CD4-positive, alpha-beta T cell treated with Interferon gamma for 1 hour (primary cell): ENCODE data around the gene GJC3.
"Not testable (repeated sequence)": the region's sequence is repeated elsewhere in the genome, so short reads cannot be mapped to it uniquely, and the experiment has no call there.

Source experiments
- DNase-seq: peaks from one replicate; pipeline ENCODE4 v3.0.0-alpha.2; 2020

The GJC3 gene

DNA sequence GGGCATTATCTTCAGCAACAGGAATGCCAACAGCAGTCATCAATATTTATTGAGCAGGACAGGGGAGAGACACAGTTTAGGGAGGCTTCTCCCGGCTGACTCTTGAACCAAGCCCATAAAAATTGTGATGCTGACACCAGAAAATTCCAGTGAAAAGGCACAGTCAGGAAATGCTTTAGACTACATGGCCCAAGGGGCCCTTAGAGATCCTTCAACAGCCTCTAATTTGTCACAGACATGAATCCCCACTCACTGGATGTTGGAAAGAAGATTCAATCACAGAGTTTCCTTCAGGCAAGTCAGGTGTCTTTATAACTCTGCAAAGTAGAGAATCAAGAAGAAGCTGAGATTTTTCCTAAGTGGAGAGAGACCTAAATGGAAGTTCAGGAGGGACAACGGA is 1.2 kb downstream of the GJC3 start:
- DNase-seq = no peak

DNA sequence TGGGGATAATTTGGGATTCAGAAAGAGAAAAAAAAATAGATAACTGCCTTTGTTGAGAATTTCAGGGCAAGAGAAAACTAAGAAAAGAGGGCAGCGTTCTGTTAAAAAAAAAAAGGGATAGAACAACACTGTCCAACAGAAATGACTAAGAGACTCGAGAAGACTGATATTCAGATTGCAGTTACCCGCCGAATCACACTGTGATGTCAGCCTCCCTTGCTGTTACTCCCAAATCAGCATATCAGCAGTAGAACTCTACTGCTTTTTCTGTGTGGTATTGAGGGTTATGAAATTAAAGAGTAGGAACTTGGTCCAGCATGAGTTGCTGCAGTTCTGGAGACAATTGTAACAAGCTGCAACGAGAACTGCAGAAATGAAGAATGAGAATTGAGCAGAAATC is 1.9 kb downstream of the GJC3 start:
- no peak for DNase-seq

DNA sequence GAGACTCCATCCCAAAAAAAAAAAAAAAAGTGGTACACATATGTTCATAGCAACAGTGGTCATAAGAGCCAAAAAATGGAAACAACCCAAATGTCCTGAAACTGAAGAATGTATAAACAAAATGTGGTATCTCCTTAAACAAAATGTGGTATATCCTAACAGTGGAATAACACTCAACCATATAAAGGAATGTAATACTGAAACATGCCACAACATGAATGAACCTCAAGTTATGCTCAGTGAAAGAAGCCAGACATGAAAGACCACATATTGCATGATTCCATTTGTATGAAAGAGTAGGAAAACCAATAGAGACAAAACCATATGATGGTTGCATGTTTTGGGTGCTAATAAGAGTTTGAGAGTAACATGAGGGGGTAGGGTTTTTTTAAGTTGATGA is 3.1 kb downstream of the GJC3 start:
- no peak for DNase-seq

DNA sequence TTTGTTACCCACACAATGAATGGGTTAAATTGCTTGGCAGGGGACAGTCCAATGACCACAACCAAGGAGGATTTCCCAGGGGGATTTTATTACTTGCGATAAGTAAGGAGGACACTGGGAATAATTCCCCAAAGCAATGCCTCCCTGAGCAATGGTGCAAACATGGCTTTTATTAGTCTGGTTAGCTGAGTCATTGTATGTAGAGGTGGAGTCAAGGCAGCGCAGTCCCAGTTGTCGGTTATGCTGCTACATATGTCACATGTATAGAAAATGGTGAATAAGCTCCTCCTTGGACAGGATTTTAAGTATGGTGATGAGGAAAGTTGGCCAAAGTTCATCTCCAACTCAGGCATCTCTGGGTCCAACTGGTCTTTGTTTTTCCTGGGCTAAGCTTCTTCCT is 6.2 kb downstream of the GJC3 start:
- DNase-seq = no peak

DNA sequence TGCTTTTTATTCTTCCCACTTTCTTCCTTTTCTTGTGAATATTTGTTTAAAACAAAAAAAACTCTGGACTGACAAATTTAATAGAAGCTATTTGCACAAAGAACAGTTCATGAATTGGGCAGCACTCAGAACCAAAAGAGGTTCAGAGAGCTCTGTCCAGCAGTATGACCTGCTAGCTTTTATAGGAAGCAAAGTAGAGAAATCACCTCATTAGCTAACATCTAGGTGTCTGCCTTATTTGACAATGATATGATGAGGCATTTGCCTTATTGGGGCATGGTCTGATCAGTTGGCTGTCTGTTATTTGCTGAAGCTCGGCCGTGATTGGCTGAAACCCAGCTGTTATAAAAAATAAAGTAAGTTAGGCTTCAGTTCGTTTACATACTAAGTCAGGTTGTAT is 9.3 kb downstream of the GJC3 start:
- DNase-seq = no peak

DNA sequence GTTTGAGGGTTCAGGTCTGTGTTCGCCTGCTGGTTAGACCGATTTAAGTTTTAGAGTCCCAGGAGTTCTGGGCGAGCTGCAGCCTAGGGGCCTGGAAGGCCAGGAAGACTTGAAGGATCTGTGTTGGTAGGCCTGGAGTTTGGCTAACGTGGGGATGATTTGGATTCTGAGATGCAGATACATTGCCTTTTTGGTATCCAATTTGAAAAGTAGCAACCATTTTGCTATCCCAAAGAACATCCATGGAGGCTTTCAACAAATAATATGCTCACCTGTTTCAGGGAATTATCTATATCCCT is 9.7 kb downstream of the GJC3 start:
- no peak for DNase-seq

DNA sequence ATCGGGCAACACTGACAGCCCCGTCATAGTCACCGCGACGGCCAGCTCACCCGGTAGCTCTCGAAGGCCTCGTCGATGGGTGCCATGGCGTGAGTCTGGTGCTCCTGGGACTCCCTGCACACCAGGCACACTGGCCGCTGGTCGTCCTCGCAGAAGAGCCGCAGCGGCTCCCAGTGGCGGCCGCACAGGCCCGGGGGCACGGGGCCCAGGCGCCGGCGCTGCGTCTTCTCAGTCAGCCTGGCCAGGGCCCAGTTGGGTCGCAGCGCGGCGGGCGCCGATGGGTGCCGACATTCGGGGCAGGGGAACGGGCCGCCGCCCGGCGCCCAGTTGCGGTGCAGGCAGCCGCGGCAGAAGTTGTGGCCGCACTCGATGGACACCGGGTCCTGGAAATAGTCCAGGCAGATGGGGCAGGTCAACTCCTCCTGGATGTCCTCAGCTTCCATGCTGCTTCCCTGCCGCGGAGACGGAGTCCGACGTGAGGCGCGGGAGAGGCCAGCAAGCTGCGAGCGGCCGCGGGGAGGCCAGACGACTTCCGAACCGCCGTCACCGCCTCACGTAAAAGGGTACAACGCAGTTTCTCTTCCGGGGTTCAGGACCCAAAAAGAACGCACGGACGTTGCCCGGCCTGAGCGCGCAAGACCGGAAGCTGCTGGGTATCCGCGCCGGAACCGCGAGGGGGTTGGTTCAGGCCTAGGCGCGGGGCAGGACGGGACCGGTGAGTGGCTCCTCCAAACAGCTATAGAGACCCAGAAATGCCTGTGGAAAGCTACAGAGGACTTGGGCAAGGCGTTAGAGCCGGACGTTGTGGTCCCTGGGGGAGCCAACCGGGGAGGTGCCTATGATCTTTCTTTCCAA is 10.2 kb downstream of the GJC3 start, which contains the start of gene TRIM4:
TSS of gene TRIM4 (minus strand) at position 572 of the 855 bp plus-strand sequence. CDS start at position 443, 129 bp downstream.
- peak; percentile 89 for DNase-seq

DNA sequence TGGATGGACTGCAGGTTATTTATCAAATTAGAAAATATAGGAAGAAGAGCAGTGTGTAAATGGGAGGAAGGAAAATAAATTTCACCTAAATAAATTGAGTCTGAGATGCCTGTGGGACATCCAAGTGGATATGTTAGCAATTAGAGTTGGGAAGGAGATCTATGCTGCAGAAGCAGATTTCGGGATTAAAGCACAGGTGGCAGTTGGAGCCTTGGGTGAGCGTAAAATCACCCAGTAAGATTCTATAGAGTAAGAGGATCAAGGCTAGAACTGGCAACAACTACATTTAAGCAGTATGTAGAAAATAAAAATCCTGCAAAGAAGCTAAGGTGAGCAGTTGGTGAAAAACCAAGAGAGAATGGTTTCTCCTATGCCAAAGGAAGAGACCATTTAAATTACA is 18.4 kb downstream of the GJC3 start:
- no peak for DNase-seq

DNA sequence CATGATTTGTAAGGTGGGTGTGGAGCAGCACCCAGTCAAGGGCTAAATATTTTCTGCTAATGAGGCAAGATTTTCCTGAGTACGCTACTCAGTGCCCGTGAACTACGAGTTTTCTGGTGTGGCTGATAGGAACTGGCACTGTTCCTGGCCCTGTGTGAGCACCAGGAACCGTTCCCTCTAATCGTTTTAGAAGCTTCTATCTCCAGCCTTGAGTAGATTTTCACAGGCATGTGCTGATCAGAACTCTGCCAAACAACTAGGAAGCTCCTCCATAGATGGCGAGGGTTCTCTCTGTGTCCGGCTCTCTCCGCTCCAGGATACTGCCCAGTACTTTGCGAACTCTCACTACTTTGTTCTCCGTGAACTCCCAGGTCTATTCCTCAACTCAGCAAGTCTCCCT is 27.8 kb downstream of the GJC3 start:
- no peak for DNase-seq

DNA sequence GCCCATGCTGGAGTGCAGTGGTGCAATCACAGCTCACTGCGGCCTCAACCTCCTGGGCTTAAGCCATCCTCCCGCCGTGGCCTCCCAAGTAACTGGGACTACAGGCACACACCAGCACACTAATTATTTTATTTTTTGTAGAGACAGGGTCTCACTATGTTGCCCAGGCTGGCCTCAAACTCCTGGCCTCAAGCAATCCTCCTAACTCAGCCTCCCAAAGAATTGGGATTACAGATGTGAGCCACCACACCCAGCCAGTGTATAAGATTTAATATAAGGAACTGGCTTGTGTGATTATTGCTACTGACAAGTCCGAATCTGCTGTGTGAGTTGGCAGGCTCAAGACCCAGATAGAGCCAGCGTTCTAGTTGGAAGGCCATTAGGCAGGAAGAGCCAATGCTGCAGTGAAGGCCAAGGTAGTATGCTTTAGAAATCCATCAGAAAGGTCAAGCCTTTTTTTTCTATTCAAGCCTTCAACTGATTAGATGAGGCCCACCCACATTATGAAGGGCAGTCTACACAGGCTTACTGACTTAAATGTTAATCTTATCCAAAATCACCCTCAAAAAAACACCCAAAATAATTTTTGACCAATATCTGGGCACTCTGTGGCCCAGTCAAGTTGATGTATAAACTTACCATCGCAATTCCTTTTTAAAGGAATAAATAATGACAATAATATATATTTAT is 29.4 kb downstream of the GJC3 start:
- DNase-seq = no peak

DNA sequence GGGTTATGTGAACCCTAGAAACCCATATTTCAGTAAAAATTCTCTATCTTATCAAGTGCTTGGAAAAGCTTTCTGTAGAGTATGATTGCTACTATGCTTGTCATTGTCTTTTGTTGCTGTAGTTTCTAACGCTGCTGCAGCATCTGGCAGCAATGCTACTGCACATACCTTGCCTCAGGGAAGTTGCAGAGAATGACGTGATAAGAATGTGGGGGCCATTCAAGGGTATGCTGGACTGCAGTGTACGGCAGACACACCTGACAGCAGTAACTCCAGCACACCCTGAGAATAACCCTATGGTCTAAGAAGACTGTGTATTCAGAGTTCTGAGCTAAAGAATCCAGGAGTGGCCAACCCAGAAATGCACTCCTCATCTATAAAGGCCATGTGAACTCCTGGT is 30.6 kb downstream of the GJC3 start:
- DNase-seq = no peak

DNA sequence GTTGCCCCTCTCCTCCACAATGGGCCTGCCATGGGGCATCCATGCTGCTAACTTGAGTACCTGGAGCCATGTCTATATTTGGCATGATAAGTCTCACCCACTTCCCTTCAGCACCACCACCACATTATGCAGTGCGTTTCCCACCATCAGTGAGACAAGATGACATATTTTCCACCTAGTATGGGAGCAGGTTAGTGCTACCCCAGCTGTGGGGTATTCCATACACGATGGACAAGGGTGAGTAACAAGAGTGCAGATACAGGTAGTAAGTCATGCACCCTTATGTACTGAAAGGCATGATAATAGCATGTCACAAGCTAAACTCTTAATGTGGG is 31.4 kb downstream of the GJC3 start:
- DNase-seq = no peak

DNA sequence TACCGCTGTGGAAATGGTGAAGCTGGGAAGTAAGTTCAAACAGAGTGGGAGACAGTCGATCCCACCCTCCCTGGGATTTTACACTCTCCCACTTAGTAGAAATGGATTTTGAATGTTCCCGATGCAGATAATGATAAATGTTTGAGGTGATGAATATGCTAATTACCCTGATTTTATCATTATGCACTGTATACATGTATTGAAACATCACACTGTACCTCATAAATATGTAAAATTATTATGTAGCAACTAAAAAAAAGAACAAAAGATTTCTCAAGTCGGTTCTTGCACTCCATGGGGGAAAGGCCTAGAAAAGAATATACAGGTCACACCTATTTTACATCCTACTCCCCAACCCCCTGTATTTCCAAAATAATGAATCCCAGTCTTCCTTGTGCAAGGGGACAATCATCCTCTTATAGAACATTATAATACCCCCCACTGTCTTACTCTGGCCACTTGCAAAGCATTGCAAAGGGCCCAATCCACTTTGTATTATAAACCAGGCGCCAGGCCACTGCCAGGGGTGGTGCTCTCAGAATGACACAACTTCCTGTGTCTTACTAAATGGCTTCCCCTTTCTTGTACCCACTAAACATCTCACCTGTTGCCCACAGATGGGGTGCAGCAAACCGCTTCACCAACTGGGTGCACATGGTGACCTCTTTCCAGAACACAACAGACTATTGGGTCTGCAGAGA is 31.9 kb downstream of the GJC3 start:
- DNase-seq = no peak

DNA sequence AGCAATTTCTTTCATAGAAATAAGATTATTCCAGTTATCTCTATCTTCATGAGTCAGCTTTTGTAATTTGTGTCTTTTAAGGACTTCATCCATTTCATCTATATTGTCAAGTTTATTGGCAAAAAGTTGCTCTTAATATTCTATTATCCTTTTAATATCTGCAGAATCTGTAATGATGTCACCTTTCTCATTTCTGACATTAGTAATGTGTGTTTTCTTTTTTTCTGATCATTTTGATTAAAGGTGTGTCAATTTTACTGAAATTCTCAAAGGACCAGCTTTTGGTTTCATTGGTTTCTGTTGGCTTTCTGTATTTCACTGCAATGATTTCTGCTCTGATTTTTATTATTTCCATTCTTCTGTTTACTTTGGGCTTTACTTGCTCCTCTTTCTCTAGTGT is 34.7 kb downstream of the GJC3 start:
- no peak for DNase-seq

DNA sequence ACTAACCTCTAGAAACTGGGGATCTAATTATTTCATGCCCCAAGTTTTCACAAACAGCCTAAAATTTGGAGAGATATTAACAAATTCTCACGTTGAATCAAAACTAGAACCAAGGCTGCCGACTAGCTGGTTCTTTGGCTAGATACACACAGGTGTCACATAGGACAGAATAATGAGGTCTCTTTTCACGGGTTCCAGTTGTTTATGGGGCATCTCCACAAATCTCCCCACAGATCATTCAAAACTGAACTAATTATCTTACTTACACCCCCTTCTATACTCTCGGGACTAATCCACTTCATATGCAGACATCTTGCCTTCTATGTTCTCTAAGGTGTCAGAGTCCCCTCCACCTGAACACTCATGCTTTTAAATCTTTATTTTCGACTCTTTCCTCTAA is 36.1 kb downstream of the GJC3 start:
- no peak for DNase-seq

DNA sequence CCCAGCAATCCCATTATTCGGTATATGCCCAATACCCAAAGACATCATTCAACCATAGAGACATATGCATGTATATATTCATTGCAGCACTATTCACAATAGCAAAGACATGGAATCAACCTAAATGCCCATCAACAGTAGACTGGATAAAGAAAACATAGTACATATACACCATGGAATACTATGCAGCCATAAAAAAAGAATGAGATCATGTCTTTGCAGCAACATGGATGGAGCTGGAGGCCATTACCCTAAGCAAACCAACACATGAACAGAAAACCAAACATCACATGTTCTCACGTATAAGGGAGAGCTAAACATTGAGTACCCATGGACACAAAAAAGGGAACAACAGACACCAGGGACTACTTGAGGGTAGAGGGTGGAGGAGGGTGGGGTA is 39.1 kb downstream of the GJC3 start:
- not testable (repeated sequence) for DNase-seq

DNA sequence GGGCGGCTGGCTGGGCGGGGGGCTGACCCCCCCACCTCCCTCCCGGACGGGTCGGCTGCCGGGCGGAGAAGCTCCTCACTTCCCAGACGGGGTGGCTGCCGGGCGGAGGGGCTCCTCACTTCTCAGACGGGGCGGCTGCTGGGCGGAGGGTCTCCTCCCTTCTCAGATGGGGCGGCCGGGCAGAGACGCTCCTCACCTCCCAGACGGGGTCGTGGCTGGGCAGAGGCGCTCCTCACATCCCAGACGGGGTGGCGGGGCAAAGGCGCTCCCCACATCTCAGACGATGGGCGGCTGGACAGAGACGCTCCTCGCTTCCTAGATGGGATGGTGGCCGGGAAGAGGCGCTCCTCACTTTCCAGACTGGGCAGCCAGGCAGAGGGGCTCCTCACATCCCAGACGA is 41.1 kb downstream of the GJC3 start:
- DNase-seq = not testable (repeated sequence)

DNA sequence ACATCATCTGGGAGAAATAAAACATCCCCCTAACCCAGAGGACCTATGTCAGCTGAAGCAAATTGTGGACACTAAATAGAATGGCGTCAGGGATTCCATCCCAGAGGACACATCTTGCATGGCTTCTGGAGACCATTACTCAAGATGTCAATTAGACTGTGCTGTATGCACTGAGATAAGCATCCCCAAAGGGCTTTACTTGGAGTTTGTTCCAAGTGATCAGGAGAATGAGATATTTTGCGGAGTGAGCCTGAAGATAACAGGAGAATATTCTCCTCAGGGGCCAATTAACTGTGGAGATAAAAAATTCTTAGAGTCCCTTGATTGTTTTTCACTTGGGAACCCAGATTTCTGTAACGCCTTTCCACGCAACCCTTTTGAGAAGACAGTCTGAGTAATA is 48.0 kb downstream of the GJC3 start:
- DNase-seq = no peak

DNA sequence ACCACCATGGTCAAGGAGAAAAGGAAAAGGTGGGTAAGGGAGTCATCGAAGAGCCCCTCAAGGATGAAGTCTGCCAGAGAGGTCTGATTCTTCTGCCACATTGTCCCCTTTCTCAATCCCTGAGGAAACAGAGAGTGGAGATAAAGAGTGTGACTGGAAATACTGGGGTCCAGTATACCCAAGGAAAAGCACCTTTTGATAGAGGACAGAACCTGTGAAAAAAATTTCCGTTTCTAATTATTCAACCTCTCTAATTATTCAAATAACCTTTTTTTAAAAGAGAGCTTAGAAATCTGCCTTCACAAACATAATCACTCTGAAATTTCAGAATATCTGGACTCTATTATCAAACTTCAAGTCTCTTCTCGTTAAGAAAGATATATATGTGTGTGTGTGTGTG is 52.5 kb downstream of the GJC3 start, which contains the start of gene OR2AE1:
TSS of gene OR2AE1 (minus strand) at position 101 of the 400 bp plus-strand sequence. CDS start at position 101, 0 bp downstream.
- DNase-seq = no peak

DNA sequence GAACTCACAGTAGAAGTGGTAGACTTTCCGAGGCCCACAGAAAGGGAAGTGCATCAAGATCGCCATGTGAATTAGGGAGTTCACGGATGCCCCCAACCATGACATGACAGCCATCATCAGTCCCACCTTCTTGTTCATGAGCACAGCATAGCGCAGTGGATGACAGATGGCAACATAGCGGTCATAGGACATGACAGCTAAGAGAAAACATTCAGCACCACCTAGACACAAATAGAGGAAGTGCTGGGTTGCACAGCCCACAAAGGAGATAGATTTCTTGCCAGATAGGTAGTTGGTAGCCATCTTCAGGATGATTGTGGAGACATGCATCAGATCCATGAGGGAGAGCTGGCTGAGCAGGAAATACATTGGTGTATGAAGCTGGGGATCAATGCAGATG is 52.9 kb downstream of the GJC3 start:
- DNase-seq = no peak
